Neutrophil (primary cell): ENCODE measurements around the gene ETNK2.

Experiments used
- H3K27ac ChIP-seq: fragments of 200-600 bp; sonication (generic); 2 replicates; pipeline ENCODE4 v1.5.1; 2016; ENCODE audit warnings: mild to moderate bottlenecking, moderate library complexity
- H3K27me3 ChIP-seq: fragments of 200-600 bp; sonication (generic); 2 replicates; pipeline ENCODE4 v1.6.0; 2016; ENCODE audit warnings: mild to moderate bottlenecking
- H3K36me3 ChIP-seq: fragments of 200-600 bp; sonication (generic); 2 replicates; pipeline ENCODE4 v1.5.1; 2017
- H3K4me1 ChIP-seq, 2 experiments: fragments of 200-600 bp in 1 of 2; sonication (generic) in 1 of 2; 1 replicate in 1 of 2; 2 replicates in 1 of 2; pipeline versions ENCODE4 v1.5.1 to v1.6.1; 2013 to 2016; ENCODE audit warnings: low read depth in 1 of 2, low read length in 1 of 2, mild to moderate bottlenecking in 1 of 2, moderate library complexity in 1 of 2; ENCODE audit not compliant: control insufficient read depth in 1 of 2, insufficient read depth in 1 of 2
- H3K4me3 ChIP-seq, 2 experiments: fragments of 200-600 bp in 1 of 2; sonication (generic) in 1 of 2; 1 replicate in 1 of 2; 2 replicates in 1 of 2; pipeline ENCODE4 v1.5.1; 2013 to 2016; ENCODE audit warnings: low read depth in 1 of 2, low read length in 1 of 2, mild to moderate bottlenecking in 1 of 2, moderate library complexity in 1 of 2
- H3K9me3 ChIP-seq: fragments of 200-600 bp; sonication (generic); 2 replicates; pipeline ENCODE4 v1.5.1; 2016
- TF ChIP-seq, protein P1 (sequence below): fragments of 200-600 bp; sonication (generic); IDR thresholded peaks from 2 replicates; pipeline ENCODE4 v1.5.1; 2016; ENCODE audit warnings: antibody characterized with exemption

The ETNK2 gene

DNA sequence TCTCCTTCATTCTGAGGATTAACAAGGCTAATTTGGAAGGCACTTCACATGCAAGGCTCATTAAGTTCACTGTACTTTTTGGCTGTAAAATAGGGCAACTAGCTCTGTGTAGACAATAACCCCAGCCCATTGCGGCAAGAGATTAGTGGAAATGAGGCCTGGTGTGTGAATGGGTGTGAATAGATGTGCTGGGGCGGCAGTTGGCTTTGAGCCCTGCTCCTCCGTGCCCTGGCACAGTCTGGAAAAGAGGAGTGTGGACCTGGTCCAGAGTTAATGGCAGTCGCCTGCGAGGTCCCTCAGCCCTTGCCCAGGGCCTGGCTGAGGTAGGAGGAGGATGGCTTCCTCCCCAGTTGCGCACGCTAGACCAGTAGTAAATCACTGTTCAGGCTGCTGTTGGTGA, 39.6 kb upstream of the ETNK2 start:
- TF ChIP-seq, protein P1, sequence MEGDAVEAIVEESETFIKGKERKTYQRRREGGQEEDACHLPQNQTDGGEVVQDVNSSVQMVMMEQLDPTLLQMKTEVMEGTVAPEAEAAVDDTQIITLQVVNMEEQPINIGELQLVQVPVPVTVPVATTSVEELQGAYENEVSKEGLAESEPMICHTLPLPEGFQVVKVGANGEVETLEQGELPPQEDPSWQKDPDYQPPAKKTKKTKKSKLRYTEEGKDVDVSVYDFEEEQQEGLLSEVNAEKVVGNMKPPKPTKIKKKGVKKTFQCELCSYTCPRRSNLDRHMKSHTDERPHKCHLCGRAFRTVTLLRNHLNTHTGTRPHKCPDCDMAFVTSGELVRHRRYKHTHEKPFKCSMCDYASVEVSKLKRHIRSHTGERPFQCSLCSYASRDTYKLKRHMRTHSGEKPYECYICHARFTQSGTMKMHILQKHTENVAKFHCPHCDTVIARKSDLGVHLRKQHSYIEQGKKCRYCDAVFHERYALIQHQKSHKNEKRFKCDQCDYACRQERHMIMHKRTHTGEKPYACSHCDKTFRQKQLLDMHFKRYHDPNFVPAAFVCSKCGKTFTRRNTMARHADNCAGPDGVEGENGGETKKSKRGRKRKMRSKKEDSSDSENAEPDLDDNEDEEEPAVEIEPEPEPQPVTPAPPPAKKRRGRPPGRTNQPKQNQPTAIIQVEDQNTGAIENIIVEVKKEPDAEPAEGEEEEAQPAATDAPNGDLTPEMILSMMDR, result no peak
- Histone ChIP-seq H3K27me3 (peaks cover 92% of the 10 kb centered on the region), H3K27ac (no peak overlapping the region)

DNA sequence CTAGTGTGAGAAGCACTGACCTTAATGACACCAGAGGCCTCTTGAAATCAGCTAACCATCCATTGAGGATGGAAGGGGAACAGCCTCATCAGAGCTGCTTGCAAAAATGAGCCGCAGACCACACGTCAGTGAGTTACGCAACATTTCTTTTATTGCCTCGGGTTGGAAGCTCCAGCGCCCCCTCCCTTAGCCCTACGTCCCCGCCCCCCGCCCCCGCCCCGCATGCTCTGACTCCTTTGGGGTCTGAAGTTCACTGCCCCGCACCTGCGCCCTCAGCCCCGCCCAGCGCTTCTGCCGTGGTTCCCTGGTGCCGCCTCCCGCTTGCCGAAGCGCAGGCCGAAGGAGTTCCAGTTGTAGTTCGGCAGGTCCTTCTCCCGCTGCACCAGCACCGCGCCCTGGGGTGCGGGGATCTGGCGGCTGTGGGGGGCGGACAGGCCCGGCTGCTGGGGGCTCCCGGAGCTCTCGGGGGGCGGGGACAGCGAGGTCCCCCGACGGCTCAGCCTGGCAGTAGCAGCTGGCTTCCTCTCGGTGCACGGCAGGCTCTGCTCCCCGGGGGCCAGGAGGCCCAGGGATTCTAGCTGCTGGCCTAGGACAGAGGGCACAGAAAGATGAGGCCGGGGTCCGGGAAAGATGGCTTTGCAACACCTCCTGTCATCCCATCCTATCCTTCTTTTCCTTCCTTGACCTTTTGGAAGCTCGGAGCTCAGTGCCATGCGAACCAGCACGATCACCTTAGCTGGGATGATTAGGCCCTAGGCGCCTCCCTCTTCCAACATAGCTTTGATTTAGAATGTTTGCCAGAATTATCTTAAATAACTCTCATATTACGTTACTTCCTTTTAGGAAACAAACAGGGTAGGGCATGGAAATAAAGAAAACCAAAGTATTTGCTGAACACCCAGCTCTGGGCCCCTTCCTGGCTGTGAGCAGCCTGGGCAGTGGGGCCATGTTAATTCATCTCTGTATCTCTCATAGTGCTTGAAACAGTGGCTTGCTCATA, 38.7 kb upstream of the ETNK2 start:
- TF ChIP-seq, protein P1, result no peak
- H3K36me3 ChIP-seq, result no peaks in the 10 kb centered on the region
- peaks cover 94% of the 10 kb centered on the region for H3K27me3 ChIP-seq
- no peaks in the 10 kb centered on the region for H3K9me3 ChIP-seq
- no peak overlapping the region for H3K27ac ChIP-seq
- H3K4me1 ChIP-seq, result peaks cover 6 to 15% of the 10 kb centered on the region in 2 experiments
- H3K4me3 ChIP-seq, result peak overlapping the region in 1 of 2 experiments; percentile 44

More for the DNA sequence above, 39.6 kb upstream of the ETNK2 start:
- Histone ChIP-seq H3K4me1 (peaks cover 6 to 15% of the 10 kb centered on the region in 2 experiments), H3K9me3 (no peaks in the 10 kb centered on the region), H3K36me3 (no peaks in the 10 kb centered on the region), H3K4me3 (no peak overlapping the region)

DNA sequence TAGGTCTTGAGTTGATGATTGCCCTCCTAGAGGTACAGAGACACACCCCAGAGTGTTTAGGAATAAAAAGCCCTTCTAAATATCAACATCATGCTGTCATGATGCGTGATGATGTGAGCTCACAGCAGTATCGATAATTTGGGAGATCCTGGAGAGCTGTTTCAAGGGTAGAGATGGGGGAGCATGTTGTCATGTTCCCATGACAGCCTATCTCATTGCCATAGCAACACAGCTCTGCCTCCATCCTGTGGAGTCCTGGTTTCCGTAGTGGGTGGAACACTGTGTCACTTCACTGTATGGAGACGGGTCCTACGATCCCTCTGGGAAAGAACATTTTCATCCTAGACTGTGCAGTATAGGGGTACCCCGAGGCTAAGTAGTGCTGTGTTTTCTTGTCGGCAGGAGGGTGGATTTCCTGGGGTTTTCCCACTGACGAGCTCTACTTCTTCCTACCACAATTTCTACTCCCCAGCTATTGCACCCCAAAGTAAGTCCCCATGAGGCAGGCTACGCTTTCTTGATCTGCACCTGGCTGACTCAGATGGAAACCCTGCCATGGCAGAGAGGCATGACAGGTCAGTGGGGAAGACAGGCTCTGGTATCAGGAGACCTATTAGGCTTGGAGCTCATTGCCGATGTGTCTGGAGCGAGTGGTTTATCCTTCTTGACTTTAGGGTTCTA, 37.3 kb upstream of the ETNK2 start:
- H3K4me1 ChIP-seq, result peaks cover 6 to 15% of the 10 kb centered on the region in 2 experiments
- TF ChIP-seq, protein P1, result no peak
- peaks cover 85% of the 10 kb centered on the region for H3K27me3 ChIP-seq

DNA sequence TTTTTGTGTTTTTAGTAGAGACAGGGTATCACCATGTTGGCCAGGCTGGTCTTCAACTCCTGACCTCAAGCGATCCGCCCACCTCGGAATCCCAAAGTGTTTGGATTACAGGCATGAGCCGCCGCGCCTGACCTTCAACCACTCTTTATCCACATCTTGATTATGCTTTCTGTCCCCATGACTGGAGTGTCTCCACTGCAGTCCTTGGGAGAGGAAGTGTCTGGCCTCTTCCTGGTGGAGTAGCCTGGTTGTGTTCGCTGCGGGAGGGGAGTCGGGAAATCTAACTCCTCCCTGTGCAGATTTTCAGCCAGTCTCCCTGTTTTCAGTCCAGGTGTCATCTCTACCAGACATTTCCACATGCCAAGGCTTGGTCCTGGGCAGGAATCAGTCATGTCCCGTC, 34.8 kb upstream of the ETNK2 start:
- H3K9me3 ChIP-seq, result no peaks in the 10 kb centered on the region
- H3K4me1 ChIP-seq, result peaks cover 6 to 15% of the 10 kb centered on the region in 2 experiments
- H3K27me3 ChIP-seq, result peaks cover 68% of the 10 kb centered on the region
- TF ChIP-seq, protein P1, result no peak
- H3K4me3 ChIP-seq, result no peak overlapping the region
- no peak overlapping the region for H3K27ac ChIP-seq
- H3K36me3 ChIP-seq, result no peaks in the 10 kb centered on the region

More for the DNA sequence above, 37.3 kb upstream of the ETNK2 start:
- H3K9me3 ChIP-seq, result no peaks in the 10 kb centered on the region
- H3K4me3 ChIP-seq, result no peak overlapping the region
- H3K36me3 ChIP-seq, result no peaks in the 10 kb centered on the region
- H3K27ac ChIP-seq, result no peak overlapping the region

DNA sequence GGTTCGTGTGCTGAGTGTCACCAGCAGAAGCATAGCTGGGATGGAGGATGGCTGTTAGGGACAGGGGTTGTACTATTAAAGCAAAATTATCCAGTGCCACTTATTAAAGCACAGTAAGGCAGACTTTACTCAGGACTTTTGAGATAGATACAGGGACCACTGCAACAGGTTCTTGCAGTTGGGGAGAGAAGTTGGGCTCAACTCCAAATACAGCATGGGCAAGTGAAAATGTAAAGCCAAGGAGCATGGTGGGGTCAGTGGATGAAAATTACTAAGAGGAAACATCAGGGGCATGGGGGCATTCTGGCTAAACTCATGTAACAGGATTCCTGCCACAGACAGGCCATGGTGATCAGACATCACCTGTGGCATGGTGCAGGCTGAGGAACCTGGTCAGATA, 29.3 kb upstream of the ETNK2 start:
- H3K36me3 ChIP-seq, result no peaks in the 10 kb centered on the region

More for the DNA sequence above, 29.3 kb upstream of the ETNK2 start:
- Histone ChIP-seq H3K4me3 (no peak overlapping the region), H3K27ac (no peak overlapping the region), H3K4me1 (no peaks in the 10 kb centered on the region), H3K27me3 (peaks cover 50% of the 10 kb centered on the region), H3K9me3 (no peaks in the 10 kb centered on the region)
- TF ChIP-seq, protein P1, result no peak
